ENCODE results near the gene TAS1R1.

The TAS1R1 gene

GRCh38 chr1:6554907-6555778 is at the start of gene TAS1R1:
TSS of gene TAS1R1 (plus strand) at chr1:6555307. CDS start at chr1:6555374, 67 bp downstream.
- DNase-seq, result no peak

GRCh38 chr1:6505367-6506209 is 49.5 kb upstream of the TAS1R1 start:
- no peak for DNase-seq

GRCh38 chr1:6506210-6507036 is 48.7 kb upstream of the TAS1R1 start:
- no peak for DNase-seq

- DNase-seq, result no peak
Observed at GRCh38 chr1:6507037-6507428, 48.1 kb upstream of the TAS1R1 start.

GRCh38 chr1:6507461-6507911 is 47.6 kb upstream of the TAS1R1 start:
- no peak for DNase-seq

GRCh38 chr1:6508154-6508815 is 46.8 kb upstream of the TAS1R1 start:
- DNase-seq, result no peak

- DNase-seq, result no peak
Observed at GRCh38 chr1:6508816-6509189, 46.3 kb upstream of the TAS1R1 start.

- DNase-seq, result no peak
Observed at GRCh38 chr1:6509220-6509918, 45.7 kb upstream of the TAS1R1 start.

- DNase-seq, result no peak
Observed at GRCh38 chr1:6509919-6510291, 45.2 kb upstream of the TAS1R1 start.

GRCh38 chr1:6510493-6510892 is 44.6 kb upstream of the TAS1R1 start:
- no peak for DNase-seq

GRCh38 chr1:6511056-6511455 is 44.1 kb upstream of the TAS1R1 start:
- DNase-seq, result no peak

GRCh38 chr1:6511561-6512244 is 43.4 kb upstream of the TAS1R1 start:
- no peak for DNase-seq

- DNase-seq, result no peak
Observed at GRCh38 chr1:6512245-6512907, 42.7 kb upstream of the TAS1R1 start.

GRCh38 chr1:6512908-6513280 is 42.2 kb upstream of the TAS1R1 start:
- DNase-seq, result no peak

GRCh38 chr1:6513320-6513801 is 41.7 kb upstream of the TAS1R1 start:
- DNase-seq, result no peak

GRCh38 chr1:6515771-6516170 is 39.3 kb upstream of the TAS1R1 start:
- DNase-seq, result no peak

- no peak for DNase-seq
Observed at GRCh38 chr1:6517435-6517851, 37.7 kb upstream of the TAS1R1 start.

GRCh38 chr1:6519491-6519934 is 35.6 kb upstream of the TAS1R1 start:
- DNase-seq, result no peak

- DNase-seq, result no peak
Observed at GRCh38 chr1:6519935-6520671, 35.0 kb upstream of the TAS1R1 start.

GRCh38 chr1:6521536-6521935 is 33.6 kb upstream of the TAS1R1 start:
- no peak for DNase-seq

All from CD4-positive, alpha-beta T cell treated with Interleukin-12 subunit alpha and Interleukin-12 subunit beta, for 1 hour (primary cell).